Left lung (tissue), 10 donors: ENCODE data around the gene DCAF4L1. TPM values are rescaled to one million over a fixed set of nuclear protein-coding genes. Genes with fewer than 3 reads are reported as not detected.

Experiments
- ATAC-seq: fragments of 200-7000 bp; cut with Tn5 transposase; one replicate; pipeline ENCODE4 v1.9.1; 2020; ENCODE audit warnings: moderate library complexity
- DNase-seq, 4 donors: peaks; one replicate each; pipeline ENCODE4 v3.0.0-alpha.2; 2013 to 2020
- H3K27ac ChIP-seq, 2 donors: fragments of 200-600 bp; sonication (generic) in 1 of 2; one replicate each; pipeline versions ENCODE4 v1.5.0 to v1.8.0; 2020 to 2021
- H3K27me3 ChIP-seq, 2 donors: fragments of 200-600 bp; sonication (generic) in 1 of 2; one replicate each; pipeline versions ENCODE4 v1.5.0 to v1.8.0; 2020 to 2021
- H3K36me3 ChIP-seq, 2 donors: fragments of 200-600 bp; sonication (generic) in 1 of 2; one replicate each; pipeline versions ENCODE4 v1.5.0 to v1.8.0; 2020 to 2021
- H3K4me1 ChIP-seq, 2 donors: fragments of 200-600 bp; one replicate each; pipeline ENCODE4 v1.8.0; 2021
- H3K4me3 ChIP-seq, 2 donors: fragments of 200-600 bp; sonication (generic) in 1 of 2; one replicate each; pipeline versions ENCODE4 v1.5.0 to v1.8.0; 2020 to 2021; ENCODE audit warnings: mild to moderate bottlenecking in 1 of 2
- H3K9me3 ChIP-seq, 2 donors: fragments of 200-600 bp; sonication (generic) in 1 of 2; one replicate each; pipeline versions ENCODE4 v1.5.0 to v1.8.0; 2020 to 2021
- intact Hi-C, 2 donors: fragments of 100-400 bp; cut with DNase I; formaldehyde crosslinking; loops; one replicate each; pipeline versions ENCODE4 v1.11.2 to v1.14.2; 2022
- polyA plus RNA-seq, 6 donors: library from polyadenylated mRNA; unstranded; fragments of 120-200 nt; gene quantifications; one replicate each; pipeline ENCODE4 v1.2.1, GENCODE V29; 2013; ENCODE audit not compliant: insufficient read length in 6 of 6
- total RNA-seq, 2 donors: library from RNA; stranded (reverse); fragmentation: NEBNext Ultra II Directional; extraction: Animal tissue kit (Norgen Biotek cat#: 25700); gene quantifications; one replicate each; pipeline ENCODE4 v1.2.1, GENCODE V29; 2021
- TF ChIP-seq, protein P1 (sequence below), 2 donors: fragments of 200-600 bp; sonication (generic) in 1 of 2; IDR thresholded peaks; one replicate each; pipeline versions ENCODE4 v1.5.0 to v1.8.0; 2021; ENCODE audit warnings: antibody characterized with exemption in 2 of 2
- donor health status: DM: no; HTN: yes; CAD: no.
- donor health status: DM: no; HTN: no; CAD: no.

The DCAF4L1 gene
- total and polyA plus RNA-seq, 8 donors = 0.15 to 0.58 (median 0.23) TPM

DNA sequence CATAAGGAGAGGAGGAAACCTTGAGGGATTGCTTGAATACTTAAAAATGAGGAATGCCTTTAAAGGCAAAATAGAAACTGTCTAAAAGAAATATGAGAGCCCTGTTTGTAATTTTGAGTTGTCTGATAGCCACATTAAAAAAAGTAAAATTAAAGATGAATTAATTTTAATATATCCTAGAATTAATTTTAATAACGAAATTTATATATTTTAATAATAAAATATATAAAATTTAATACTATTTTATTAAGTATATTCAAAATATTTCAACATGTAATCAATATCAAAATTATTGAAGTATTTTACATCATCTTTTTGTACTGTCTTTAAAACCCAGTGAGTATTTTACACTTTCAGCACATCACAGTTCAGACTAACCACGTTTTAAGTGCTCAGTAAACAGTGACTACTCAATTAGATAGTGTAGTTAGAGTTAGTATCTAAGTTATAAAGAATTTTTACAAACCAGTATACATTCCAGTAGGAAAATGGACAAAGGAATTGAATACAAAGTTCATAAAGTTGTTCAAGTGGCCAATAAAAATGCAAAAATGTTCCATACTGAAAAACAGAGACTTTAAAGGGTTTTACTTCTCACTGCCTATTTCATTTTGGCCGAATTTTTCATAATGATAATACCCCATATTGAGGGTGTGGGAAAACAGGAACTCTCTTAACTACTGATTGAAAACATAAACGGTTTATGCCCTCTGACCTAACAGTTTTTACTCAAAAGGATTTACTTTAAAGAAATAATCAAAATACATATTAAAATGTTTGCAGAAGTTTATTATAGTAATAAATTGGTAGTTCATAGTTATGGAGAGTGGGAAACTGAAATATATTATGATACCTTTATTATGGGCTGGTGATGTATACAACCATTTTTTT lies 11.7 kb downstream of the DCAF4L1 start:
- ATAC-seq (no peak), DNase-seq (no peak)
- intact Hi-C loops = no loop called here
- Histone ChIP-seq H3K36me3 (no peaks in the 10 kb centered on the region), H3K27me3 (no peaks in the 10 kb centered on the region), H3K9me3 (no peaks in the 10 kb centered on the region), H3K4me1 (peaks cover 10 to 37% of the 10 kb centered on the region in 2 donors), H3K27ac (no peak overlapping the region), H3K4me3 (no peak overlapping the region)
- TF ChIP-seq, protein P1, sequence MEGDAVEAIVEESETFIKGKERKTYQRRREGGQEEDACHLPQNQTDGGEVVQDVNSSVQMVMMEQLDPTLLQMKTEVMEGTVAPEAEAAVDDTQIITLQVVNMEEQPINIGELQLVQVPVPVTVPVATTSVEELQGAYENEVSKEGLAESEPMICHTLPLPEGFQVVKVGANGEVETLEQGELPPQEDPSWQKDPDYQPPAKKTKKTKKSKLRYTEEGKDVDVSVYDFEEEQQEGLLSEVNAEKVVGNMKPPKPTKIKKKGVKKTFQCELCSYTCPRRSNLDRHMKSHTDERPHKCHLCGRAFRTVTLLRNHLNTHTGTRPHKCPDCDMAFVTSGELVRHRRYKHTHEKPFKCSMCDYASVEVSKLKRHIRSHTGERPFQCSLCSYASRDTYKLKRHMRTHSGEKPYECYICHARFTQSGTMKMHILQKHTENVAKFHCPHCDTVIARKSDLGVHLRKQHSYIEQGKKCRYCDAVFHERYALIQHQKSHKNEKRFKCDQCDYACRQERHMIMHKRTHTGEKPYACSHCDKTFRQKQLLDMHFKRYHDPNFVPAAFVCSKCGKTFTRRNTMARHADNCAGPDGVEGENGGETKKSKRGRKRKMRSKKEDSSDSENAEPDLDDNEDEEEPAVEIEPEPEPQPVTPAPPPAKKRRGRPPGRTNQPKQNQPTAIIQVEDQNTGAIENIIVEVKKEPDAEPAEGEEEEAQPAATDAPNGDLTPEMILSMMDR (IDR thresholded peaks at IDR 0.05) = no peak

DNA sequence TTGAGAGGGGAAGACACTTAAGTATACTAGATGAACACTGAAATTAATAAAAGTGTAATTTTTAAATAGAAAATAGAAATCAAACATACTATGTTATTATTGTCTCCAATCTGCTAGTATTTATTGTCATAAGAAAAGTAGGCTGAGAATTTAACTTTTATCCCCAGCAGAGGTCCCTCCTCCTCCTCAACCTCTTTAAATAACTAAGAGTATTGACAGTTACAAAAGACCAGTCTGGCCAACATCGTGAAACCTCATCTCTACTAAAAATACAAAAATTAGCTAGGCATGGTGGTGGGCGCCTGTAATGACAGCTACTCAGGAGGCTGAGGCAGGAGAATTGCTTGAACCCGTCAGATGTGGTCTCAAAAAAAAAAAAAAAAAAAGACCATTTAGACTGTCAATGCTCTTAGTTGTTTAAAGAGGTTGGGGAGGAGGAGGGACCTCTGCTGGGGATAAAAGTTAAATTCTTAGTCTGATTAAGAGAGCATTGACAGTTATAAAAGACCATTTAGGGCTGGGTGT lies 13.0 kb downstream of the DCAF4L1 start:
- H3K36me3 ChIP-seq = no peaks in the 10 kb centered on the region
- peaks cover 7 to 31% of the 10 kb centered on the region in 2 donors for H3K4me1 ChIP-seq
- no peak overlapping the region for H3K27ac ChIP-seq
- no peaks in the 10 kb centered on the region for H3K27me3 ChIP-seq
- intact Hi-C loops = no loop called here
- no peaks in the 10 kb centered on the region for H3K9me3 ChIP-seq
- DNase-seq (no peak), ATAC-seq (no peak)
- H3K4me3 ChIP-seq = no peak overlapping the region
- TF ChIP-seq, protein P1 (IDR thresholded peaks at IDR 0.05) = no peak

DNA sequence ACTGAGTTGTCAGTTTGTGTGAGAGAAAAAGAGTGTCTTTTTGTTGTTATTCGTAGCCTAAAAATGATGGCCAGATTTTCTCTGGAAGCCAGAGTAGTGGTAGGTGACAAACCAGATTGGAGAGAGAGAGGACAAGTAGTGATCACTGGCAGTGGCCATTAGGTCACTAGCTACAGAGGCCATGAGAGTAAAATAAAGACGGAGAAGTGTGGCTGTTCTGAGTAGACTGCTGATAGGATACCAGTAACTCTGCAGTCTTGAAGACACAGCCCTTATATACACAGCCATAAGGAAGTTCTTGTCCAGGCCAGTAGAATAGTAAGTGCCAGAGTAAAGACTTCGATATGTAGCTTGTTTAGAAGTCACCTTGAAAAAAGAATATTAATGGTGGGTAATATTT lies 16.5 kb downstream of the DCAF4L1 start:
- TF ChIP-seq, protein P1 (IDR thresholded peaks at IDR 0.05) = no peak
- H3K36me3 ChIP-seq = peaks cover 0 to 8% of the 10 kb centered on the region in 2 donors
- H3K4me3 ChIP-seq = no peak overlapping the region
- H3K9me3 ChIP-seq = no peaks in the 10 kb centered on the region
- H3K4me1 ChIP-seq = peaks cover 0 to 7% of the 10 kb centered on the region in 2 donors
- no peak overlapping the region for H3K27ac ChIP-seq
- no peak for ATAC-seq
- DNase-seq = no peak
- intact Hi-C loops = no loop called here
- H3K27me3 ChIP-seq = no peaks in the 10 kb centered on the region

DNA sequence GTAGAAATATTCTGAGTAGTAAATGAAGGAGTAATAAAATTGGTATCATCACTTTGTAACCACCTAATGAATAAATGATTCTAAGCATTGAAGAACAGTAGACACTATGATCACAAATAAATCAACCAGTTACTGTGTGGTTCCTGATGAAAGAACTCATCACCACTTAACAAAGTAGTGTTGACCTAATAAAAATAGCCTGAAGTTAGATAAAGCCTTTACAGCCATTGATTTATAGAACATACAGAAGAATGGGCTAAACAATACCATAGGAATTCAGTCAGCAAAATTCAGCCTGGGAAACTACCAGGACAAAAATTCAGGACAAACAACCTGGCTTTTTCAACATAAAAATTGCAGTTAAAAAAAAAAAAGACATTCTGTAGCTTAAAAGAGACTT lies 17.8 kb downstream of the DCAF4L1 start:
- Histone ChIP-seq H3K4me1 (no peaks in the 10 kb centered on the region), H3K27me3 (no peaks in the 10 kb centered on the region), H3K9me3 (no peaks in the 10 kb centered on the region), H3K27ac (no peak overlapping the region), H3K36me3 (peaks cover 0 to 17% of the 10 kb centered on the region in 2 donors), H3K4me3 (no peak overlapping the region)
- DNase-seq (no peak), ATAC-seq (no peak)
- TF ChIP-seq, protein P1 (IDR thresholded peaks at IDR 0.05) = no peak
- intact Hi-C loops = no loop called here

DNA sequence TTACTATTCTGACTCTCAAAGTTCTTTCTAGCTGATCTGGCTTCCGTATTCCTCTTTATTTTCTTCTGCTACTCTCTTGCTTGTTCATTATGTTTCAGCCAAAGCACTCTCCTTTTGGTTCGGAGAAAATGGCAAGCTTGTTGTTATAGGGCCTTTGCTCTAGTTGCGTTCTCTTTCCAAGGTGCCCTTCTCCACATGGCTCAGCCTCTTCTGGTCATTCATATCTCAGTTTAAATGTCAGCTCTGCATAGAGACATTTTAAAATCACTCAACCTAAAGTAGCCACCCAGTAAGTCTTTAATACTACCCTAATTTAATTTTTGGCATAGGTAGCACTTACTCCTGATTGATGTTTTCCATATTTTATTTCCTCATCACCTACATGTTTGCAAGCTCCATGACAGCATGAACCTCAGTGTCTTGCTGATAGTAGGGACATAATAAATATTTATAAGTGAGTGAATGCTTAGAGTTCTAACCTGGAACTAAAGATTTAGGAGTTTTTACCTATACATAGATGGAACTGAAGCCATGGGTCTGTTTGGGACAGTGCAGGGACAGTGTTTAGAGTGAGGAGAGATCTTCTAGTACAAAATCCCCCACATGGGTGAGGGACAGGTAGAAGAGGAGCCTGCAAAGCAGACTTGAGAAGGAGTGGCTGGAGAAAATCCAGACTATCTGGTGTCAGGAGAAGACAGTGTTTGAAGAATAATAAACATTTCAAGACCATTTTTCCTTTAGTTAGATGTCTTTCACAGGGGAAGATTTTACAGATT lies 26.6 kb downstream of the DCAF4L1 start:
- H3K27ac ChIP-seq = no peak overlapping the region

More for the DNA sequence above, 26.6 kb downstream of the DCAF4L1 start:
- Histone ChIP-seq H3K36me3 (peaks cover 0 to 31% of the 10 kb centered on the region in 2 donors), H3K27me3 (no peaks in the 10 kb centered on the region), H3K4me1 (no peaks in the 10 kb centered on the region), H3K4me3 (no peak overlapping the region), H3K9me3 (no peaks in the 10 kb centered on the region)
- ATAC-seq (no peak), DNase-seq (no peak)
- intact Hi-C loops = no loop called here
- TF ChIP-seq, protein P1 (IDR thresholded peaks at IDR 0.05) = no peak
